Transverse colon (tissue), 4 donors: ENCODE results near the gene SETD1A. TPM values are rescaled to one million over a fixed set of nuclear protein-coding genes. Genes with fewer than 3 reads are reported as not detected.

Experiments
- DNase-seq: peaks from one replicate; pipeline ENCODE4 v3.0.0-alpha.2; 2019
- H3K27ac ChIP-seq, 4 donors: fragments of 200-600 bp; sonication (generic); 2 replicates each; pipeline ENCODE4 v1.5.1; 2016 to 2018; ENCODE audit warnings: inconsistent platforms in 4 of 4
- H3K27me3 ChIP-seq: fragments of 200-600 bp; sonication (generic); 2 replicates; pipeline ENCODE4 v1.5.1; 2017; ENCODE audit warnings: inconsistent platforms
- H3K36me3 ChIP-seq, 4 donors: fragments of 200-600 bp; sonication (generic); 2 replicates each; pipeline ENCODE4 v1.5.1; 2017 to 2019; ENCODE audit warnings: inconsistent platforms in 4 of 4
- H3K4me1 ChIP-seq, 4 donors: fragments of 200-600 bp; sonication (generic); 2 replicates each; pipeline ENCODE4 v1.5.1; 2017 to 2020; ENCODE audit warnings: inconsistent platforms in 4 of 4
- H3K4me3 ChIP-seq, 4 donors: fragments of 200-600 bp; sonication (generic); 1 replicate in 1 of 4; 2 replicates in 3 of 4; pipeline versions ENCODE4 v1.5.1 to v1.6.1; 2017 to 2019; ENCODE audit warnings: inconsistent platforms in 4 of 4
- H3K9me3 ChIP-seq, 2 donors: fragments of 200-600 bp; sonication (generic); 2 replicates each; pipeline ENCODE4 v1.5.1; 2017 to 2019; ENCODE audit warnings: inconsistent platforms in 2 of 2
- EP300 ChIP-seq: sonication (generic); formaldehyde crosslinking; IDR thresholded peaks from one replicate; pipeline ENCODE4 v1.6.1; 2017; ENCODE audit warnings: antibody characterized with exemption, low read depth
- POLR2A ChIP-seq: fragments of 450-650 bp; IDR thresholded peaks from one replicate; pipeline ENCODE4 v1.6.1; 2016; ENCODE audit warnings: antibody characterized with exemption, mild to moderate bottlenecking, moderate library complexity
- POLR2AphosphoS5 ChIP-seq, 3 donors: sonication (generic); formaldehyde crosslinking; IDR thresholded peaks; one replicate each; pipeline ENCODE4 v1.6.1; 2016; ENCODE audit warnings: antibody characterized with exemption in 3 of 3
- WGBS, 2 donors: methylation state at CpG; one replicate each; pipeline ENCODE4 v1.1.5; 2018; ENCODE audit warnings: low coverage in 1 of 2; 5-methylcytosine and 5-hydroxymethylcytosine counted together
- in situ Hi-C, 4 donors: fragments of 200-750 bp; cut with MboI; loops; one replicate each; pipeline versions ENCODE4 v1.15.0 to v1.15.1; 2017; ENCODE audit warnings: low sequenced_read_pairs in 3 of 4, low pct_ligation_motif_present in 1 of 4, low pct_unique_long_range_greater_than_20kb in 1 of 4
- intact Hi-C: fragments of 100-400 bp; cut with DNase I; formaldehyde crosslinking; loops from one replicate; pipeline ENCODE4 v1.15.1; 2023; ENCODE audit warnings: low total_unique reads
- total RNA-seq, 4 donors: library from RNA; depleted of rRNA; stranded (reverse); fragments of >200 nt; gene quantifications; one replicate each; pipeline ENCODE4 v1.1.0, GENCODE V29; 2016
- TF ChIP-seq, protein P1 (sequence below), 5 experiments: fragments of 200-600 bp in 3 of 5; fragments of 450-650 bp in 2 of 5; sonication (generic) in 3 of 5; IDR thresholded peaks; 1 replicate in 2 of 5; 2 replicates in 3 of 5; pipeline ENCODE4 v1.5.1; 2016 to 2017; ENCODE audit warnings: antibody characterized with exemption in 5 of 5, inconsistent platforms in 3 of 5, mild to moderate bottlenecking in 2 of 5, moderate library complexity in 1 of 5

The SETD1A gene
- total RNA-seq, 4 donors from 2014 or later: 5.3 to 37.0 (median 10.8) TPM

DNA sequence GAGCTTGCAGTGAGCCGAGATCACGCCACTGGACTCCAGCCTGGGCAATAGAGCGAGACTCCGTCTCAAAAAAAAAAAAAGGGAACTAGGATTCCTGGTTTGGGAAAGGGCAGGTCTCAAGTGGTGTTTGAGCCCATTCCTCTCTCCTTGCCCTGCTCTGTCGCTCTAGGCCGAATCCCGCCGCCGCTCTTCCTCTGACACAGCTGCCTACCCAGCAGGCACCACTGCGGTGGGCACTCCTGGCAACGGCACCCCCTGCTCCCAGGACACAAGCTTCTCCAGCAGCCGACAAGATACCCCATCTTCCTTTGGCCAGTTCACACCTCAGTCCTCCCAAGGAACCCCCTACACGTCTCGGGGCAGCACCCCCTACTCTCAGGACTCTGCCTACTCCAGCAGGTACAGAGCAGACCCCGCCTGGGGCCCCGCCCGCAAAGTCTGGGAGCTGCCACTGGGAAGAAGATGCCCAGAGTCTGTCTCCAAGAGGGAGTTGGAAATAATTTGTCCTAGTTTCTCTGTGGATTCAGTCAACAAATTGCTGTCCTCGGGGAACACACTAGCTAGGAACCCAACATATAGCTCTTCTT is 6.5 kb downstream of the SETD1A start:
- no peak for TF ChIP-seq EP300
- TF ChIP-seq POLR2A: no peak
- TF ChIP-seq, protein P1, sequence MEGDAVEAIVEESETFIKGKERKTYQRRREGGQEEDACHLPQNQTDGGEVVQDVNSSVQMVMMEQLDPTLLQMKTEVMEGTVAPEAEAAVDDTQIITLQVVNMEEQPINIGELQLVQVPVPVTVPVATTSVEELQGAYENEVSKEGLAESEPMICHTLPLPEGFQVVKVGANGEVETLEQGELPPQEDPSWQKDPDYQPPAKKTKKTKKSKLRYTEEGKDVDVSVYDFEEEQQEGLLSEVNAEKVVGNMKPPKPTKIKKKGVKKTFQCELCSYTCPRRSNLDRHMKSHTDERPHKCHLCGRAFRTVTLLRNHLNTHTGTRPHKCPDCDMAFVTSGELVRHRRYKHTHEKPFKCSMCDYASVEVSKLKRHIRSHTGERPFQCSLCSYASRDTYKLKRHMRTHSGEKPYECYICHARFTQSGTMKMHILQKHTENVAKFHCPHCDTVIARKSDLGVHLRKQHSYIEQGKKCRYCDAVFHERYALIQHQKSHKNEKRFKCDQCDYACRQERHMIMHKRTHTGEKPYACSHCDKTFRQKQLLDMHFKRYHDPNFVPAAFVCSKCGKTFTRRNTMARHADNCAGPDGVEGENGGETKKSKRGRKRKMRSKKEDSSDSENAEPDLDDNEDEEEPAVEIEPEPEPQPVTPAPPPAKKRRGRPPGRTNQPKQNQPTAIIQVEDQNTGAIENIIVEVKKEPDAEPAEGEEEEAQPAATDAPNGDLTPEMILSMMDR (IDR thresholded peaks at IDR 0.05): no peak
- no peak for TF ChIP-seq POLR2AphosphoS5 (IDR thresholded peaks at IDR 0.05)
- DNase-seq: no peak
- H3K27me3 ChIP-seq: no peaks in the 10 kb centered on the region
- no peaks in the 10 kb centered on the region for H3K9me3 ChIP-seq
- no peak overlapping the region for H3K27ac ChIP-seq
- no peak overlapping the region for H3K4me3 ChIP-seq
- WGBS, 2 donors: 95 to 97% methylated on average over 12 to 18 of the region's 18 CpGs
- H3K4me1 ChIP-seq: peaks cover 0 to 7% (median 3%) of the 10 kb centered on the region in 4 donors
- H3K36me3 ChIP-seq: peaks cover 0 to 76% (median 34%) of the 10 kb centered on the region in 4 donors
- in situ Hi-C loops: loop anchor here in 1 of 4 donors (25.0 kb wide), 1 partner anchor 748 kb away; a partner anchor contains a TSS
- intact Hi-C loops: no loop called here

DNA sequence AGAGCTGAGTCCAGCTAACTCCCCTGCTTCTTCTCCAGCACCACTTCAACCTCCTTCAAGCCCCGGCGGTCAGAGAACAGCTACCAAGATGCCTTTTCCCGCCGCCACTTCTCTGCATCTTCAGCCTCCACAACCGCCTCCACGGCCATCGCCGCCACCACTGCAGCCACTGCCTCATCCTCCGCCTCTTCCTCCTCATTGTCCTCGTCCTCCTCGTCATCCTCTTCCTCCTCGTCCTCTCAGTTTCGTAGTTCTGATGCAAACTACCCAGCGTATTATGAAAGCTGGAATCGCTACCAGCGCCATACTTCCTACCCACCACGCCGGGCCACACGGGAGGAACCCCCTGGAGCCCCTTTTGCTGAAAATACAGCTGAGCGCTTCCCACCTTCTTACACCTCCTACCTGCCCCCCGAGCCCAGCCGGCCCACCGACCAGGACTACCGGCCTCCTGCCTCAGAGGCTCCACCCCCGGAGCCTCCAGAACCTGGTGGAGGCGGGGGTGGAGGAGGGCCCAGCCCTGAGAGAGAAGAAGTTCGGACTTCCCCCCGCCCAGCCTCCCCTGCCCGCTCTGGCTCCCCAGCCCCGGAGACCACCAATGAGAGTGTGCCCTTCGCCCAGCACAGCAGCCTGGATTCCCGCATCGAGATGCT is 7.1 kb downstream of the SETD1A start:
- Histone ChIP-seq H3K27ac (no peak overlapping the region), H3K36me3 (peaks cover 0 to 81% (median 37%) of the 10 kb centered on the region in 4 donors), H3K27me3 (no peaks in the 10 kb centered on the region), H3K4me3 (no peak overlapping the region), H3K9me3 (no peaks in the 10 kb centered on the region), H3K4me1 (no peaks in the 10 kb centered on the region)
- in situ Hi-C loops: loop anchor here in 1 of 4 donors (25.0 kb wide), 1 partner anchor 748 kb away; a partner anchor contains a TSS
- no peak for TF ChIP-seq POLR2A
- TF ChIP-seq EP300: no peak
- TF ChIP-seq, protein P1 (IDR thresholded peaks at IDR 0.05): no peak
- no peak for TF ChIP-seq POLR2AphosphoS5 (IDR thresholded peaks at IDR 0.05)
- intact Hi-C loops: no loop called here
- WGBS, 2 donors: 91 to 92% methylated on average over 16 to 33 of the region's 33 CpGs
- no peak for DNase-seq

DNA sequence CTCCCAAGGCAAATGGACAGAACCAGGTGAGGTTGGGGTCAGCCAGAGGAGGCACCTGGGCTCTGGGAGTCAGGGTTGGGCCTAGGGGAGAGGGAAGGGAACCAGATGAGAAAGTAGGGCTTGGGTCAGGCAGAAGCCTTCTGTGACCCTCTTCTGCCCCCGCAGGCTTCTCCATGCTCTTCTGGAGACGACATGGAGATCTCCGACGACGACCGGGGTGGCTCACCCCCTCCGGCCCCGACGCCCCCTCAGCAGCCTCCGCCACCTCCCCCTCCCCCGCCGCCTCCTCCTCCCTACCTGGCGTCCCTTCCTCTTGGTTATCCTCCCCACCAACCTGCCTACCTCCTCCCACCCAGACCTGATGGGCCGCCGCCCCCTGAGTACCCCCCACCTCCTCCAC is 7.9 kb downstream of the SETD1A start:
- no peaks in the 10 kb centered on the region for H3K27me3 ChIP-seq
- DNase-seq: no peak
- no peaks in the 10 kb centered on the region for H3K9me3 ChIP-seq
- TF ChIP-seq EP300: no peak
- TF ChIP-seq POLR2AphosphoS5 (IDR thresholded peaks at IDR 0.05): no peak
- TF ChIP-seq POLR2A: no peak
- TF ChIP-seq, protein P1 (IDR thresholded peaks at IDR 0.05): no peak
- in situ Hi-C loops: loop anchor here in 1 of 4 donors (25.0 kb wide), 1 partner anchor 747 kb away; a partner anchor contains a TSS
- intact Hi-C loops: no loop called here
- H3K4me3 ChIP-seq: no peak overlapping the region
- 92% methylated on average over 15 of the region's 15 CpGs; no CpG with 5 or more reads in 1 of the 2 donors for WGBS, 2 donors
- no peak overlapping the region for H3K27ac ChIP-seq
- peaks cover 0 to 80% (median 38%) of the 10 kb centered on the region in 4 donors for H3K36me3 ChIP-seq
- no peaks in the 10 kb centered on the region for H3K4me1 ChIP-seq

DNA sequence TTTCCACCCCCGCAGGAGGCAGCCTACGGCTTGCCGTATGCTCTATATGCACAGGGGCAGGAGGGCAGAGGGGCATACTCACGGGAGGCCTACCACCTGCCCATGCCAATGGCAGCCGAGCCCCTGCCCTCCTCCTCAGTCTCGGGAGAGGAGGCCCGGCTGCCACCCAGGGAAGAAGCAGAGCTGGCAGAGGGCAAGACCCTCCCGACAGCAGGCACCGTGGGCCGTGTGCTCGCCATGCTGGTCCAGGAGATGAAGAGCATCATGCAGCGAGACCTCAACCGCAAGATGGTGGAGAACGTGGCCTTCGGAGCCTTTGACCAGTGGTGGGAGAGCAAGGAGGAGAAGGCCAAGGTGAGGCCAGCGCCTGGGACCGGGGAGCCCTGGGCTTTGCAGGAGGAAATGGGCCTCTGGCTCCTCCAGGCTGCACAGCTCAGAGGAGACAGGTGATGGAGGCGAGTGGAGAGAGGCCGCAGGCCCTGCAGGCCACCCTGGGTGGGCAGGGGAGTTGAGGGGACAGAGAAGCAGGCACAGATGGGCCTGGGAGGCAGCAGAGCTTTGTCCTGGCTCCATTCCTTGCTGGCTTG is 8.6 kb downstream of the SETD1A start:
- no peaks in the 10 kb centered on the region for H3K4me1 ChIP-seq
- TF ChIP-seq POLR2AphosphoS5 (IDR thresholded peaks at IDR 0.05) (no peak), POLR2A (no peak), EP300 (no peak)
- TF ChIP-seq, protein P1 (IDR thresholded peaks at IDR 0.05): no peak
- DNase-seq: no peak
- WGBS, 2 donors: 93 to 100% methylated on average over 1 to 12 of the region's 19 CpGs
- H3K9me3 ChIP-seq: no peaks in the 10 kb centered on the region
- H3K36me3 ChIP-seq: peaks cover 0 to 80% (median 38%) of the 10 kb centered on the region in 4 donors
- in situ Hi-C loops: loop anchor here in 1 of 4 donors (25.0 kb wide), 1 partner anchor 746 kb away; a partner anchor contains a TSS
- intact Hi-C loops: no loop called here
- no peak overlapping the region for H3K27ac ChIP-seq
- no peaks in the 10 kb centered on the region for H3K27me3 ChIP-seq
- H3K4me3 ChIP-seq: no peak overlapping the region
